GM23338 (cell line): ENCODE measurements around the gene SLC4A7.
"Not testable (repeated sequence)": the region's sequence is repeated elsewhere in the genome, so short reads cannot be mapped to it uniquely, and the experiment has no call there.

Source experiments
- CTCF ChIP-seq, 2 experiments: fragments of 200-600 bp in 1 of 2; sonication (generic) in 1 of 2; conservative IDR thresholded peaks; 2 replicates each; pipeline versions ENCODE4 v1.5.1 to v1.6.1; 2016 to 2017; ENCODE audit warnings: antibody characterized with exemption in 2 of 2, low read depth in 2 of 2, mild to moderate bottlenecking in 2 of 2, moderate library complexity in 1 of 2
- EZH2phosphoT487 ChIP-seq: fragments of 200-600 bp; sonication (generic); IDR thresholded peaks from one replicate; pipeline ENCODE4 v1.8.1; 2018; ENCODE audit warnings: antibody characterized with exemption; ENCODE audit not compliant: unreplicated experiment
- JUNB ChIP-seq: IDR thresholded peaks from one replicate; pipeline ENCODE4 v1.6.1; 2016; ENCODE audit warnings: antibody characterized with exemption; ENCODE audit not compliant: unreplicated experiment
- POLR2AphosphoS5 ChIP-seq: IDR thresholded peaks from 2 replicates; pipeline ENCODE4 v1.6.1; 2016; ENCODE audit warnings: antibody characterized with exemption, low read depth
- REST ChIP-seq: IDR thresholded peaks from one replicate; pipeline ENCODE4 v1.6.1; 2018; ENCODE audit warnings: antibody characterized with exemption; ENCODE audit not compliant: unreplicated experiment

- TF ChIP-seq EZH2phosphoT487; CTCF (conservative IDR thresholded peaks at IDR 0.05; ENCODE audit: low read depth in 2 of 2); POLR2AphosphoS5; REST; JUNB: not testable (repeated sequence)
These were observed 91.8 kb downstream of the SLC4A7 start for GRCh38 chr3:27392414-27392813.
